Activated T-helper 2 cell treated with anti-CD3 and anti-CD28 coated beads, Interferon-gamma antibody, Interleukin-2, Interleukin-4, amounts not matched to agents 10 μg/mL and 5 μg/mL and 100 μg/mL, durations not matched to agents 14 hours and 24 hours and 36 hours (primary cell): ENCODE results near the gene KIAA0232. TPM values are rescaled to one million over a fixed set of nuclear protein-coding genes. Genes with fewer than 3 reads are reported as not detected.
A peak's percentile ranks its signal among the peaks of the same experiment; 100 is the strongest.

ENCODE experiments used
- DNase-seq: peaks from one replicate; pipeline ENCODE4 v3.0.0; 2021; ENCODE audit warnings: low spot score
- H3K27ac Mint-ChIP-seq: one replicate; pipeline ENCODE4 v1.8.0; 2021; ENCODE audit warnings: mixed read lengths
- H3K27me3 Mint-ChIP-seq: one replicate; pipeline ENCODE4 v1.8.0; 2021; ENCODE audit warnings: low read depth, mixed read lengths
- H3K36me3 Mint-ChIP-seq: one replicate; pipeline ENCODE4 v1.8.0; 2021; ENCODE audit warnings: low read depth, mixed read lengths
- H3K4me1 Mint-ChIP-seq: one replicate; pipeline ENCODE4 v1.8.0; 2021; ENCODE audit warnings: low read depth, mixed read lengths
- H3K4me3 Mint-ChIP-seq: one replicate; pipeline ENCODE4 v1.8.0; 2021; ENCODE audit warnings: low read depth, mild to moderate bottlenecking, moderate library complexity, mixed read lengths
- H3K9me3 Mint-ChIP-seq: one replicate; pipeline ENCODE4 v1.8.0; 2021; ENCODE audit warnings: mixed read lengths
- intact Hi-C: fragments of 100-400 bp; cut with micrococcal nuclease; formaldehyde crosslinking; loops from one replicate; pipeline ENCODE4 v1.15.1; 2023
- total RNA-seq: library from RNA; stranded (reverse); gene quantifications from 2 replicates; pipeline ENCODE4 v1.2.3, GENCODE V29; 2022

Gene KIAA0232
- total RNA-seq, 1 donor from 2014 or later: 13.6 TPM

GRCh38 chr4:6852582-6852981 lies 70.1 kb downstream of the KIAA0232 start:
- DNase-seq: no peak
- H3K4me3 Mint-ChIP-seq: no peak overlapping the region
- peaks cover 14% of the 10 kb centered on the region for H3K4me1 Mint-ChIP-seq
- intact Hi-C loops: no loop called here
- H3K9me3 Mint-ChIP-seq: peaks cover 19% of the 10 kb centered on the region
- H3K36me3 Mint-ChIP-seq: peaks cover 68% of the 10 kb centered on the region
- no peaks in the 10 kb centered on the region for H3K27me3 Mint-ChIP-seq
- H3K27ac Mint-ChIP-seq: no peak overlapping the region

- Mint-ChIP-seq H3K36me3 (peaks cover 67% of the 10 kb centered on the region), H3K4me3 (no peak overlapping the region), H3K27ac (no peak overlapping the region), H3K9me3 (peaks cover 19% of the 10 kb centered on the region), H3K4me1 (peaks cover 14% of the 10 kb centered on the region), H3K27me3 (no peaks in the 10 kb centered on the region)
- DNase-seq: no peak
- intact Hi-C loops: no loop called here
These were observed 71.7 kb downstream of the KIAA0232 start for GRCh38 chr4:6854098-6854744.

GRCh38 chr4:6855692-6856297 lies 73.3 kb downstream of the KIAA0232 start:
- Mint-ChIP-seq H3K27ac (peak overlapping the region; percentile 53), H3K9me3 (peaks cover 19% of the 10 kb centered on the region), H3K27me3 (no peaks in the 10 kb centered on the region), H3K4me3 (no peak overlapping the region), H3K4me1 (peaks cover 12% of the 10 kb centered on the region), H3K36me3 (peaks cover 59% of the 10 kb centered on the region)
- DNase-seq: no peak
- intact Hi-C loops: no loop called here

GRCh38 chr4:6856391-6856790 lies 73.9 kb downstream of the KIAA0232 start:
- H3K4me3 Mint-ChIP-seq: no peak overlapping the region
- no peak overlapping the region for H3K27ac Mint-ChIP-seq
- H3K9me3 Mint-ChIP-seq: peaks cover 17% of the 10 kb centered on the region
- intact Hi-C loops: no loop called here
- no peaks in the 10 kb centered on the region for H3K27me3 Mint-ChIP-seq
- peaks cover 12% of the 10 kb centered on the region for H3K4me1 Mint-ChIP-seq
- DNase-seq: no peak
- H3K36me3 Mint-ChIP-seq: peaks cover 59% of the 10 kb centered on the region

- intact Hi-C loops: no loop called here
- Mint-ChIP-seq H3K4me3 (no peak overlapping the region), H3K27ac (no peak overlapping the region), H3K9me3 (peaks cover 10% of the 10 kb centered on the region), H3K27me3 (no peaks in the 10 kb centered on the region), H3K36me3 (peaks cover 59% of the 10 kb centered on the region), H3K4me1 (peaks cover 12% of the 10 kb centered on the region)
- DNase-seq: no peak
These were observed 74.7 kb downstream of the KIAA0232 start for GRCh38 chr4:6857009-6857882.

GRCh38 chr4:6858997-6859396 lies 76.5 kb downstream of the KIAA0232 start:
- Mint-ChIP-seq H3K9me3 (no peaks in the 10 kb centered on the region), H3K27ac (no peak overlapping the region), H3K27me3 (no peaks in the 10 kb centered on the region), H3K4me3 (no peak overlapping the region), H3K4me1 (peaks cover 10% of the 10 kb centered on the region), H3K36me3 (peaks cover 58% of the 10 kb centered on the region)
- DNase-seq: no peak
- intact Hi-C loops: no loop called here

GRCh38 chr4:6859543-6859942 lies 77.0 kb downstream of the KIAA0232 start:
- Mint-ChIP-seq H3K4me1 (peaks cover 10% of the 10 kb centered on the region), H3K9me3 (no peaks in the 10 kb centered on the region), H3K4me3 (no peak overlapping the region), H3K36me3 (peaks cover 52% of the 10 kb centered on the region), H3K27me3 (no peaks in the 10 kb centered on the region), H3K27ac (no peak overlapping the region)
- intact Hi-C loops: no loop called here
- DNase-seq: no peak

GRCh38 chr4:6868386-6868785 lies 85.9 kb downstream of the KIAA0232 start:
- Mint-ChIP-seq H3K27me3 (no peaks in the 10 kb centered on the region), H3K27ac (no peak overlapping the region), H3K9me3 (no peaks in the 10 kb centered on the region), H3K36me3 (peaks cover 23% of the 10 kb centered on the region), H3K4me3 (no peak overlapping the region), H3K4me1 (no peaks in the 10 kb centered on the region)
- no peak for DNase-seq
- intact Hi-C loops: no loop called here

GRCh38 chr4:6869944-6870343 lies 87.4 kb downstream of the KIAA0232 start:
- no peak for DNase-seq
- Mint-ChIP-seq H3K27me3 (no peaks in the 10 kb centered on the region), H3K4me1 (peaks cover 2% of the 10 kb centered on the region), H3K9me3 (no peaks in the 10 kb centered on the region), H3K36me3 (peaks cover 18% of the 10 kb centered on the region), H3K4me3 (no peak overlapping the region), H3K27ac (no peak overlapping the region)
- intact Hi-C loops: loop anchor here (5.0 kb wide), 2 partner anchors 88 to 193 kb away; partner anchors contain the start of gene KIAA0232

- Mint-ChIP-seq H3K4me3 (no peak overlapping the region), H3K4me1 (peaks cover 2% of the 10 kb centered on the region), H3K9me3 (no peaks in the 10 kb centered on the region), H3K36me3 (peaks cover 33% of the 10 kb centered on the region), H3K27me3 (no peaks in the 10 kb centered on the region), H3K27ac (no peak overlapping the region)
- DNase-seq: no peak
- intact Hi-C loops: loop anchor here (5.0 kb wide), 2 partner anchors 91 to 196 kb away; partner anchors contain the start of gene KIAA0232
These were observed 90.8 kb downstream of the KIAA0232 start for GRCh38 chr4:6873291-6873690.

- peaks cover 39% of the 10 kb centered on the region for H3K36me3 Mint-ChIP-seq
- H3K4me3 Mint-ChIP-seq: no peak overlapping the region
- H3K27me3 Mint-ChIP-seq: no peaks in the 10 kb centered on the region
- no peaks in the 10 kb centered on the region for H3K9me3 Mint-ChIP-seq
- intact Hi-C loops: loop anchor here (1.0 to 5.0 kb wide), 3 partner anchors 92 to 197 kb away; partner anchors contain the start of gene KIAA0232
- H3K27ac Mint-ChIP-seq: no peak overlapping the region
- H3K4me1 Mint-ChIP-seq: peaks cover 2% of the 10 kb centered on the region
- peak; percentile 63 for DNase-seq
These were observed 91.4 kb downstream of the KIAA0232 start for GRCh38 chr4:6873792-6874461.

GRCh38 chr4:6874981-6875380 lies 92.5 kb downstream of the KIAA0232 start:
- peaks cover 44% of the 10 kb centered on the region for H3K36me3 Mint-ChIP-seq
- DNase-seq: no peak
- H3K9me3 Mint-ChIP-seq: no peaks in the 10 kb centered on the region
- H3K27ac Mint-ChIP-seq: no peak overlapping the region
- intact Hi-C loops: loop anchor here (1.0 to 5.0 kb wide), 3 partner anchors 93 to 198 kb away; partner anchors contain the start of gene KIAA0232
- no peak overlapping the region for H3K4me3 Mint-ChIP-seq
- H3K27me3 Mint-ChIP-seq: no peaks in the 10 kb centered on the region
- peaks cover 2% of the 10 kb centered on the region for H3K4me1 Mint-ChIP-seq
